ENCODE measurements around the gene AGBL4. TPM values are rescaled to one million over a fixed set of nuclear protein-coding genes. Genes with fewer than 3 reads are reported as not detected.

AGBL4 gene
- polyA plus RNA-seq, 1 donor (not counting 4 experiments of a cell fraction or from before 2014, with no cell fraction given), result not detected

DNA sequence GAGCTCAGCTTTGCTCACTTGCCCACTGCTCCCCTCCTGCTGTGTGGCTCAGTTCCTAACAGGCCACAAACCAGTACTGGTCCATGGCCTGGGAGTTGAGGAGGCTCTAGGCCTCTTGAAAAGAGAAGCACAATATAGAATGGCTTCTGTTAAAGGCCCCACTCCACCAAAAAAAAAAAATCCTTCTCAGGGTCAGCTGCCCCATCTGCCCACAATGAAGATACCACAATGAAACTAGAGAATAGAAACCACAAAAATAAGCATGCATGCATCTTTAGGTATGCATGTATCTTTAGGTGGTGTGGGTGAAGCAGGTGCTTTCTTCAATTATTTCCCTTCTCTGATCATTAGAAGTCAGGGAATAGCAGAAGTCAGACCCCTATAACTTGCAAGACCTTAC lies 626.7 kb downstream of the AGBL4 start:
- no peaks in the 10 kb centered on the region for H4K20me1 ChIP-seq (ENCODE audit: control insufficient read depth, extremely low read depth, insufficient read depth, low read length)
- no peaks in the 10 kb centered on the region for H3K27me3 ChIP-seq (ENCODE audit: control insufficient read depth, extremely low read depth, insufficient read depth, low read length)
- no peaks in the 10 kb centered on the region for H3K36me3 ChIP-seq (ENCODE audit: control insufficient read depth in 2 of 2, extremely low read depth in 1 of 2, insufficient read depth in 2 of 2, low read length in 2 of 2)
- no peak overlapping the region for H3K9ac ChIP-seq (ENCODE audit: control insufficient read depth, extremely low read depth, insufficient read depth, low read length)
- no peak overlapping the region for H2AFZ ChIP-seq (ENCODE audit: control insufficient read depth, low read length)
- no peaks in the 10 kb centered on the region for H3K4me1 ChIP-seq (ENCODE audit: control insufficient read depth, extremely low read depth, insufficient read depth, low read length)
- H3K79me2 ChIP-seq (ENCODE audit: control insufficient read depth, insufficient read depth, low read length), result no peaks in the 10 kb centered on the region
- dilution Hi-C loops (cut with MboI; ENCODE audit: extremely low pct_ligation_motif_present, low sequenced_read_pairs), result no loop called here
- no peak for DNase-seq (ENCODE audit: low read depth, low spot score)
- H3K9me1 ChIP-seq (ENCODE audit: control insufficient read depth, extremely low read depth, insufficient read depth, low read length), result no peaks in the 10 kb centered on the region
- FAIRE-seq, result no peak
- TF ChIP-seq, protein P1, sequence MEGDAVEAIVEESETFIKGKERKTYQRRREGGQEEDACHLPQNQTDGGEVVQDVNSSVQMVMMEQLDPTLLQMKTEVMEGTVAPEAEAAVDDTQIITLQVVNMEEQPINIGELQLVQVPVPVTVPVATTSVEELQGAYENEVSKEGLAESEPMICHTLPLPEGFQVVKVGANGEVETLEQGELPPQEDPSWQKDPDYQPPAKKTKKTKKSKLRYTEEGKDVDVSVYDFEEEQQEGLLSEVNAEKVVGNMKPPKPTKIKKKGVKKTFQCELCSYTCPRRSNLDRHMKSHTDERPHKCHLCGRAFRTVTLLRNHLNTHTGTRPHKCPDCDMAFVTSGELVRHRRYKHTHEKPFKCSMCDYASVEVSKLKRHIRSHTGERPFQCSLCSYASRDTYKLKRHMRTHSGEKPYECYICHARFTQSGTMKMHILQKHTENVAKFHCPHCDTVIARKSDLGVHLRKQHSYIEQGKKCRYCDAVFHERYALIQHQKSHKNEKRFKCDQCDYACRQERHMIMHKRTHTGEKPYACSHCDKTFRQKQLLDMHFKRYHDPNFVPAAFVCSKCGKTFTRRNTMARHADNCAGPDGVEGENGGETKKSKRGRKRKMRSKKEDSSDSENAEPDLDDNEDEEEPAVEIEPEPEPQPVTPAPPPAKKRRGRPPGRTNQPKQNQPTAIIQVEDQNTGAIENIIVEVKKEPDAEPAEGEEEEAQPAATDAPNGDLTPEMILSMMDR (optimal IDR thresholded peaks at IDR 0.05 in 1 of 3, IDR thresholded peaks at IDR 0.05 in 1 of 3, conservative IDR thresholded peaks at IDR 0.05 in 1 of 3; ENCODE audit: extremely low read depth in 1 of 3, insufficient read depth in 2 of 3, low read length in 3 of 3), result no peak
- no peak for TF ChIP-seq EZH2 (IDR thresholded peaks at IDR 0.05; ENCODE audit: low read length)
- H3K4me3 ChIP-seq (ENCODE audit: control insufficient read depth in 2 of 3, extremely low read depth in 1 of 3, insufficient read depth in 2 of 3, low read depth in 1 of 3, low read length in 3 of 3), result no peak overlapping the region
- H3K27ac ChIP-seq (ENCODE audit: control insufficient read depth, insufficient read depth, low read length), result no peak overlapping the region
- no peaks in the 10 kb centered on the region for H3K9me3 ChIP-seq (ENCODE audit: control insufficient read depth, low read depth, low read length)
- H3K4me2 ChIP-seq (ENCODE audit: control insufficient read depth, extremely low read depth, insufficient read depth, low read depth, low read length), result no peak overlapping the region

DNA sequence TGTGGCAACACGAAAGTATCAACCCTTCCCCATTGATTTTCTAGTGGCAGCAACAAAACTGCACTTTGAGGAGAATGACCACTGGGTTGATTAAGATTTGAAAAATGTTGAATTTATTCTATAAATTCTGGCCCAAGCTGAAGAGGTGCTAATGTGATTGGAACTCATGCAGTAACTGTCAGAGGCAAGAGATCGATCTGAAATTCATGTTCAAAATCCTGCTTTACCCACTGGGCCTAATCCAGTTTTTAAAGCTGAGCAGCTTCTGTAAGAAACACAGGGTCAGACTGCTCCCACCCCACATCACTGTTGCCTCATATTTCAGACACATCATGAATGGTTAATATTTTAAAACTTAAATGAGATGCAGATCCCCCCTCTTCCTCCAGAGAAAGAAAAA lies 629.6 kb downstream of the AGBL4 start:
- Histone ChIP-seq H3K9me3 (ENCODE audit: control insufficient read depth, low read depth, low read length) (no peaks in the 10 kb centered on the region), H3K27ac (ENCODE audit: control insufficient read depth, insufficient read depth, low read length) (no peak overlapping the region), H3K27me3 (ENCODE audit: control insufficient read depth, extremely low read depth, insufficient read depth, low read length) (no peaks in the 10 kb centered on the region), H3K9ac (ENCODE audit: control insufficient read depth, extremely low read depth, insufficient read depth, low read length) (no peak overlapping the region), H3K79me2 (ENCODE audit: control insufficient read depth, insufficient read depth, low read length) (no peaks in the 10 kb centered on the region), H4K20me1 (ENCODE audit: control insufficient read depth, extremely low read depth, insufficient read depth, low read length) (no peaks in the 10 kb centered on the region), H3K9me1 (ENCODE audit: control insufficient read depth, extremely low read depth, insufficient read depth, low read length) (no peaks in the 10 kb centered on the region), H2AFZ (ENCODE audit: control insufficient read depth, low read length) (no peak overlapping the region), H3K4me3 (ENCODE audit: control insufficient read depth in 2 of 3, extremely low read depth in 1 of 3, insufficient read depth in 2 of 3, low read depth in 1 of 3, low read length in 3 of 3) (no peak overlapping the region), H3K4me1 (ENCODE audit: control insufficient read depth, extremely low read depth, insufficient read depth, low read length) (no peaks in the 10 kb centered on the region), H3K36me3 (ENCODE audit: control insufficient read depth in 2 of 2, extremely low read depth in 1 of 2, insufficient read depth in 2 of 2, low read length in 2 of 2) (no peaks in the 10 kb centered on the region), H3K4me2 (ENCODE audit: control insufficient read depth, extremely low read depth, insufficient read depth, low read depth, low read length) (no peak overlapping the region)
- DNase-seq (ENCODE audit: low read depth, low spot score), result no peak
- TF ChIP-seq, protein P1 (optimal IDR thresholded peaks at IDR 0.05 in 1 of 3, IDR thresholded peaks at IDR 0.05 in 1 of 3, conservative IDR thresholded peaks at IDR 0.05 in 1 of 3; ENCODE audit: extremely low read depth in 1 of 3, insufficient read depth in 2 of 3, low read length in 3 of 3), result no peak
- TF ChIP-seq EZH2 (IDR thresholded peaks at IDR 0.05; ENCODE audit: low read length), result no peak
- dilution Hi-C loops (cut with MboI; ENCODE audit: extremely low pct_ligation_motif_present, low sequenced_read_pairs), result no loop called here
- no peak for FAIRE-seq

Measured in keratinocyte (primary cell).